Activated T-cell treated with anti-CD3 and anti-CD28 coated beads, Interleukin-2, amount 50 U/mL, for 72 hours (primary cell): Measurements from ENCODE around the gene CRYZL1. TPM values are rescaled to one million over a fixed set of nuclear protein-coding genes. Genes with fewer than 3 reads are reported as not detected.
A peak's percentile ranks its signal among the peaks of the same experiment; 100 is the strongest.

Experiments used
- ATAC-seq, 2 donors: fragments of 150-1000 bp; cut with Tn5 transposase; replicated peaks in 1 of 2; 2 replicates each; pipeline ENCODE4 v1.10.0; 2021; ENCODE audit warnings: moderate library complexity in 2 of 2, mild to moderate bottlenecking in 1 of 2
- DNase-seq, 2 donors: peaks; one replicate each; pipeline ENCODE4 v3.0.0; 2021 to 2022; ENCODE audit warnings: mixed read lengths in 1 of 2
- H3K27ac Mint-ChIP-seq: one replicate; pipeline ENCODE4 v1.8.0; 2022; ENCODE audit warnings: mild to moderate bottlenecking, moderate library complexity, mixed read lengths
- H3K27me3 Mint-ChIP-seq: one replicate; pipeline ENCODE4 v1.8.0; 2022; ENCODE audit warnings: low read depth, mixed read lengths
- H3K36me3 Mint-ChIP-seq, 2 donors: one replicate each; pipeline ENCODE4 v1.8.0; 2022; ENCODE audit warnings: mixed read lengths in 2 of 2, mild to moderate bottlenecking in 1 of 2; ENCODE audit not compliant: insufficient read depth in 2 of 2
- H3K4me1 Mint-ChIP-seq: one replicate; pipeline ENCODE4 v1.8.0; 2022; ENCODE audit warnings: low read depth, mixed read lengths
- H3K4me3 Mint-ChIP-seq, 2 donors: one replicate each; pipeline ENCODE4 v1.8.0; 2022; ENCODE audit warnings: mild to moderate bottlenecking in 2 of 2, mixed read lengths in 2 of 2, moderate library complexity in 2 of 2
- H3K9me3 Mint-ChIP-seq, 2 donors: one replicate each; pipeline ENCODE4 v1.8.0; 2022; ENCODE audit warnings: mixed read lengths in 2 of 2
- total RNA-seq, 2 donors: library from RNA; stranded (reverse); gene quantifications; one replicate each; pipeline ENCODE4 v1.2.3, GENCODE V29; 2022

The CRYZL1 gene
- total RNA-seq, 2 donors from 2014 or later, result 42.0 to 46.4 TPM

DNA sequence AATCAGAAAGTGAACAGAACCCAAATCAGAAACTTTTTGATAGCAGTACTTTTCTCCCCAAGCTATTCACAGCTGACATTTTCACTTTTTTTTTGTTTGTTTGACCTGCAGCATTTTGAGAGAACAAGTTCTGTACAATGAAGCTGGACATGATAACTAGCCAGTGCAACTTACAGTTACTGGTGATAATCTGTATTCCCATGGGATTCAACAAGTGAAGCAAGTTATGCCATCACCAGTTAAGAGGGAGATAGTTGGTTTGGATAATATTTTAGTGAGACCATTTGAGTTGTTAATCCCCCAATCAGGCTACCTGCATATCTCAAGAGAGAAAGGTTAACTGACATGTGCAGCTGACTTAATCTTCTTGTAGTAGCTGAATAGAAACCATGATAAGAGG, 80.6 kb downstream of the CRYZL1 start:
- peaks cover 49% of the 10 kb centered on the region for H3K4me1 Mint-ChIP-seq

GRCh38 chr21:33559813-33560212, 81.7 kb downstream of the CRYZL1 start:
- ATAC-seq (no peak), DNase-seq (no peak)
- H3K4me1 Mint-ChIP-seq, result peaks cover 52% of the 10 kb centered on the region
- H3K9me3 Mint-ChIP-seq, result peaks cover 0 to 4% of the 10 kb centered on the region in 2 donors
- H3K27me3 Mint-ChIP-seq, result no peaks in the 10 kb centered on the region
- H3K4me3 Mint-ChIP-seq, result no peak overlapping the region
- no peak overlapping the region for H3K27ac Mint-ChIP-seq
- H3K36me3 Mint-ChIP-seq, result peaks cover 24 to 59% of the 10 kb centered on the region in 2 donors

More for the DNA sequence above, 80.6 kb downstream of the CRYZL1 start:
- H3K9me3 Mint-ChIP-seq, result peaks cover 0 to 2% of the 10 kb centered on the region in 2 donors
- DNase-seq (no peak), ATAC-seq (no peak)
- no peak overlapping the region for H3K4me3 Mint-ChIP-seq
- peak overlapping the region; percentile 98 for H3K27ac Mint-ChIP-seq
- peaks cover 22 to 53% of the 10 kb centered on the region in 2 donors for H3K36me3 Mint-ChIP-seq
- no peaks in the 10 kb centered on the region for H3K27me3 Mint-ChIP-seq

- H3K4me1 Mint-ChIP-seq, result peaks cover 52% of the 10 kb centered on the region
- peaks cover 29 to 67% of the 10 kb centered on the region in 2 donors for H3K36me3 Mint-ChIP-seq
- no peaks in the 10 kb centered on the region for H3K27me3 Mint-ChIP-seq
- H3K4me3 Mint-ChIP-seq, result no peak overlapping the region
- H3K9me3 Mint-ChIP-seq, result peaks cover 0 to 4% of the 10 kb centered on the region in 2 donors
- ATAC-seq (no peak), DNase-seq (no peak)
- H3K27ac Mint-ChIP-seq, result peak overlapping the region; percentile 70
These were observed 82.6 kb downstream of the CRYZL1 start for GRCh38 chr21:33558777-33559421.

GRCh38 chr21:33557447-33557846, 84.1 kb downstream of the CRYZL1 start:
- peaks cover 0 to 4% of the 10 kb centered on the region in 2 donors for H3K9me3 Mint-ChIP-seq

DNA sequence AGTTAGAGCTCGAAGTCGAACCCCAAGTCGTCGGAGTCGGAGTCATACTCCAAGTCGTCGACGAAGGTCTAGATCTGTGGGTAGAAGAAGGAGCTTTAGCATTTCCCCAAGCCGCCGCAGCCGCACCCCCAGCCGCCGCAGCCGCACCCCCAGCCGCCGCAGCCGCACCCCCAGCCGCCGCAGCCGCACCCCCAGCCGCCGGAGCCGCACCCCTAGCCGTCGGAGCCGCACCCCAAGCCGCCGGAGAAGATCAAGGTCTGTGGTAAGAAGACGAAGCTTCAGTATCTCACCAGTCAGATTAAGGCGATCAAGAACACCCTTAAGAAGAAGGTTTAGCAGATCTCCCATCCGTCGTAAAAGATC, 86.6 kb downstream of the CRYZL1 start:
- H3K36me3 Mint-ChIP-seq, result peaks cover 34 to 76% of the 10 kb centered on the region in 2 donors
- ATAC-seq (no peak), DNase-seq (no peak)
- peak overlapping the region; percentile 86 for H3K27ac Mint-ChIP-seq
- H3K4me3 Mint-ChIP-seq, result peak overlapping the region in 1 of 2 donors; percentile 46
- H3K9me3 Mint-ChIP-seq, result peaks cover 0 to 4% of the 10 kb centered on the region in 2 donors
- H3K4me1 Mint-ChIP-seq, result peaks cover 56% of the 10 kb centered on the region
- no peaks in the 10 kb centered on the region for H3K27me3 Mint-ChIP-seq

More at GRCh38 chr21:33557447-33557846, 84.1 kb downstream of the CRYZL1 start:
- ATAC-seq, result no peak
- Mint-ChIP-seq H3K36me3 (peaks cover 33 to 76% of the 10 kb centered on the region in 2 donors), H3K27ac (peak overlapping the region; percentile 83), H3K4me1 (peaks cover 66% of the 10 kb centered on the region), H3K4me3 (no peak overlapping the region), H3K27me3 (no peaks in the 10 kb centered on the region)
- no peak for DNase-seq

- H3K27ac Mint-ChIP-seq, result peak overlapping the region; percentile 34
These were observed 87.1 kb downstream of the CRYZL1 start for GRCh38 chr21:33554236-33554981.

DNA sequence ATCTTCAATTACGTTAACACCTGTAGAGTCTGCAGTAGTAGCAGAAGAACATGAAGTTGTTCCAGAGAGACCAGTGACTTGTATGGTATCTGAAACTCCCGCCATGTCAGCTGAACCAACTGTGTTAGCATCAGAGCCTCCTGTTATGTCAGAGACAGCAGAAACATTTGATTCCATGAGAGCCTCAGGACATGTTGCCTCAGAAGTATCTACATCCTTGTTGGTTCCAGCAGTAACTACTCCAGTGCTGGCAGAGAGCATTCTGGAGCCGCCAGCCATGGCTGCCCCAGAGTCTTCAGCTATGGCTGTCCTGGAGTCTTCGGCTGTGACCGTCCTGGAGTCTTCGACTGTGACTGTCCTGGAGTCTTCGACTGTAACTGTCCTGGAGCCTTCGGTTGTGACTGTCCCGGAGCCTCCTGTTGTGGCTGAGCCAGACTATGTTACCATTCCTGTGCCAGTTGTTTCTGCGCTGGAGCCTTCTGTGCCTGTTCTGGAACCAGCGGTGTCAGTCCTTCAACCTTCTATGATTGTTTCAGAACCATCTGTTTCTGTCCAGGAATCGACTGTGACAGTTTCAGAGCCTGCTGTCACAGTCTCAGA, 88.4 kb downstream of the CRYZL1 start:
- ATAC-seq (peak in 1 of 2 donors; percentile 10), DNase-seq (no peak)
- Mint-ChIP-seq H3K36me3 (peaks cover 36 to 73% of the 10 kb centered on the region in 2 donors), H3K27ac (no peak overlapping the region), H3K9me3 (peaks cover 0 to 4% of the 10 kb centered on the region in 2 donors), H3K4me3 (no peak overlapping the region), H3K27me3 (no peaks in the 10 kb centered on the region), H3K4me1 (peaks cover 62% of the 10 kb centered on the region)

More at GRCh38 chr21:33554236-33554981, 87.1 kb downstream of the CRYZL1 start:
- H3K9me3 Mint-ChIP-seq, result peaks cover 0 to 4% of the 10 kb centered on the region in 2 donors
- ATAC-seq (no peak), DNase-seq (no peak)
- H3K36me3 Mint-ChIP-seq, result peaks cover 40 to 75% of the 10 kb centered on the region in 2 donors
- H3K27me3 Mint-ChIP-seq, result no peaks in the 10 kb centered on the region
- H3K4me3 Mint-ChIP-seq, result peak overlapping the region; percentile 46 to 48
- H3K4me1 Mint-ChIP-seq, result peaks cover 56% of the 10 kb centered on the region

DNA sequence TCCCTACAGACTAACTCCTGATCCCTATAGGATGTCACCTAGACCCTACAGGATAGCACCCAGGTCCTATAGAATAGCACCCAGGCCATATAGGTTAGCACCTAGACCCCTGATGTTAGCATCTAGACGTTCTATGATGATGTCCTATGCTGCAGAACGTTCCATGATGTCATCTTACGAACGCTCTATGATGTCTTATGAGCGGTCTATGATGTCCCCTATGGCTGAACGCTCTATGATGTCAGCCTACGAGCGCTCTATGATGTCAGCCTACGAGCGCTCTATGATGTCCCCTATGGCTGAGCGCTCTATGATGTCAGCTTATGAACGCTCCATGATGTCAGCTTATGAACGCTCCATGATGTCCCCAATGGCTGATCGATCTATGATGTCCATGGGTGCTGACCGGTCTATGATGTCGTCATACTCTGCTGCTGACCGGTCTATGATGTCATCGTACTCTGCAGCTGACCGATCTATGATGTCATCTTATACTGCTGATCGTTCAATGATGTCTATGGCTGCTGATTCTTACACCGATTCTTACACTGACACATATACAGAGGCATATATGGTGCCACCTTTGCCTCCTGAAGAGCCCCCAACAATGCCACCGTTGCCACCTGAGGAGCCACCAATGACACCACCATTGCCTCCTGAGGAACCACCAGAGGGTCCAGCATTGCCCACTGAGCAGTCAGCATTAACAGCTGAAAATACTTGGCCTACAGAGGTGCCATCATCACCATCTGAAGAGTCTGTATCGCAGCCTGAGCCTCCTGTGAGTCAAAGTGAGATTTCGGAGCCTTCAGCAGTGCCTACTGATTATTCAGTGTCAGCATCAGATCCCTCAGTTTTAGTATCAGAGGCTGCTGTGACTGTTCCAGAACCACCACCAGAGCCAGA, 89.2 kb downstream of the CRYZL1 start:
- peaks cover 57% of the 10 kb centered on the region for H3K4me1 Mint-ChIP-seq
- H3K27ac Mint-ChIP-seq, result no peak overlapping the region
- ATAC-seq, result peak; percentile 19 to 27

GRCh38 chr21:33551664-33552063, 89.9 kb downstream of the CRYZL1 start:
- Mint-ChIP-seq H3K27ac (no peak overlapping the region), H3K4me1 (peaks cover 58% of the 10 kb centered on the region), H3K36me3 (peaks cover 29 to 72% of the 10 kb centered on the region in 2 donors), H3K4me3 (no peak overlapping the region), H3K27me3 (no peaks in the 10 kb centered on the region), H3K9me3 (peaks cover 0 to 4% of the 10 kb centered on the region in 2 donors)
- DNase-seq (no peak), ATAC-seq (no peak)

More for the DNA sequence above, 89.2 kb downstream of the CRYZL1 start:
- H3K36me3 Mint-ChIP-seq, result peaks cover 33 to 71% of the 10 kb centered on the region in 2 donors
- no peak for DNase-seq
- H3K4me3 Mint-ChIP-seq, result no peak overlapping the region
- H3K9me3 Mint-ChIP-seq, result peaks cover 0 to 4% of the 10 kb centered on the region in 2 donors
- no peaks in the 10 kb centered on the region for H3K27me3 Mint-ChIP-seq

- Mint-ChIP-seq H3K36me3 (peaks cover 25 to 68% of the 10 kb centered on the region in 2 donors), H3K9me3 (peaks cover 0 to 2% of the 10 kb centered on the region in 2 donors), H3K4me3 (no peak overlapping the region), H3K4me1 (peaks cover 55% of the 10 kb centered on the region), H3K27me3 (no peaks in the 10 kb centered on the region), H3K27ac (no peak overlapping the region)
- ATAC-seq (no peak), DNase-seq (no peak)
These were observed 90.5 kb downstream of the CRYZL1 start for GRCh38 chr21:33550772-33551660.

- Mint-ChIP-seq H3K9me3 (no peaks in the 10 kb centered on the region), H3K27me3 (no peaks in the 10 kb centered on the region), H3K4me1 (peaks cover 53% of the 10 kb centered on the region), H3K36me3 (peaks cover 22 to 60% of the 10 kb centered on the region in 2 donors), H3K27ac (no peak overlapping the region), H3K4me3 (no peak overlapping the region)
- peak in 1 of 2 donors; percentile 13 for ATAC-seq
- DNase-seq, result no peak
These were observed 91.4 kb downstream of the CRYZL1 start for GRCh38 chr21:33549848-33550771.
